ENCODE results near the gene ACOT2.

The ACOT2 gene

DNA sequence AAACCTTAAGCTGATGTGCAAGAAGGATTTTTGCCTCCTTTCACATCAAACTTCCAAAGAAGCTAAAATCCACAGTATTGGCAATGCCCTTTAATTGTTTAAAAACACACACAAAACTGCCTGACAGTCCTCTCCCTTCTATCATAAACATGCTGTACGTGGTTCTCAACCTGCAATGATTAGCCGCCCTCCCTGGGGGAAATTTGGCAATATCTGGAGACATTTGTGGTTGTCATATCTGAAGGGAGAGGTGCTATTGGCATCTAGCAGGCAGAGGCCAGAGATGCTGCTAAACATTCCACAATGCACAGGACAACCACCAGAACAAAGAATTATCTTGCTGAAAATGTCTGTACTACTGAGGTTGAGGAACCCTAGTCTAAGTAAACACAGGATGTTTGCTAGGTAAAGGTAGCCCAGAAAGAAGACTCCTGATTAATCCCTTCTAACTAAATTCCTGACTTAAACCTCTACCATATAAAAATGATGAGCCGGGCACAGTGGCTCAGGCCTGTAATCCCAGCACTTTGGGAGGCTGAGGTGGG lies 44.5 kb downstream of the ACOT2 start:
- no peak overlapping the region for H3K4me3 ChIP-seq (replicated peaks; ENCODE audit: insufficient read depth, low read length)
- no peak for DNase-seq (ENCODE audit: low read depth in 1 of 2, low spot score in 1 of 2)
- no peak for TF ChIP-seq GABPA (IDR thresholded peaks at IDR 0.05; ENCODE audit: low read depth)
- TF ChIP-seq, protein P1, sequence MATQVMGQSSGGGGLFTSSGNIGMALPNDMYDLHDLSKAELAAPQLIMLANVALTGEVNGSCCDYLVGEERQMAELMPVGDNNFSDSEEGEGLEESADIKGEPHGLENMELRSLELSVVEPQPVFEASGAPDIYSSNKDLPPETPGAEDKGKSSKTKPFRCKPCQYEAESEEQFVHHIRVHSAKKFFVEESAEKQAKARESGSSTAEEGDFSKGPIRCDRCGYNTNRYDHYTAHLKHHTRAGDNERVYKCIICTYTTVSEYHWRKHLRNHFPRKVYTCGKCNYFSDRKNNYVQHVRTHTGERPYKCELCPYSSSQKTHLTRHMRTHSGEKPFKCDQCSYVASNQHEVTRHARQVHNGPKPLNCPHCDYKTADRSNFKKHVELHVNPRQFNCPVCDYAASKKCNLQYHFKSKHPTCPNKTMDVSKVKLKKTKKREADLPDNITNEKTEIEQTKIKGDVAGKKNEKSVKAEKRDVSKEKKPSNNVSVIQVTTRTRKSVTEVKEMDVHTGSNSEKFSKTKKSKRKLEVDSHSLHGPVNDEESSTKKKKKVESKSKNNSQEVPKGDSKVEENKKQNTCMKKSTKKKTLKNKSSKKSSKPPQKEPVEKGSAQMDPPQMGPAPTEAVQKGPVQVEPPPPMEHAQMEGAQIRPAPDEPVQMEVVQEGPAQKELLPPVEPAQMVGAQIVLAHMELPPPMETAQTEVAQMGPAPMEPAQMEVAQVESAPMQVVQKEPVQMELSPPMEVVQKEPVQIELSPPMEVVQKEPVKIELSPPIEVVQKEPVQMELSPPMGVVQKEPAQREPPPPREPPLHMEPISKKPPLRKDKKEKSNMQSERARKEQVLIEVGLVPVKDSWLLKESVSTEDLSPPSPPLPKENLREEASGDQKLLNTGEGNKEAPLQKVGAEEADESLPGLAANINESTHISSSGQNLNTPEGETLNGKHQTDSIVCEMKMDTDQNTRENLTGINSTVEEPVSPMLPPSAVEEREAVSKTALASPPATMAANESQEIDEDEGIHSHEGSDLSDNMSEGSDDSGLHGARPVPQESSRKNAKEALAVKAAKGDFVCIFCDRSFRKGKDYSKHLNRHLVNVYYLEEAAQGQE (IDR thresholded peaks at IDR 0.05; ENCODE audit: insufficient replicate concordance, low read depth) = no peak
- TF ChIP-seq SPI1 (IDR thresholded peaks at IDR 0.05; ENCODE audit: borderline replicate concordance, low read depth) = no peak
- TF ChIP-seq POLR2AphosphoS5 (IDR thresholded peaks at IDR 0.05; ENCODE audit: low read depth) = no peak
- no peaks in the 10 kb centered on the region for H3K27me3 ChIP-seq (ENCODE audit: insufficient read depth, poor library complexity, severe bottlenecking)
- H3K27ac ChIP-seq (replicated peaks) = no peak overlapping the region

DNA sequence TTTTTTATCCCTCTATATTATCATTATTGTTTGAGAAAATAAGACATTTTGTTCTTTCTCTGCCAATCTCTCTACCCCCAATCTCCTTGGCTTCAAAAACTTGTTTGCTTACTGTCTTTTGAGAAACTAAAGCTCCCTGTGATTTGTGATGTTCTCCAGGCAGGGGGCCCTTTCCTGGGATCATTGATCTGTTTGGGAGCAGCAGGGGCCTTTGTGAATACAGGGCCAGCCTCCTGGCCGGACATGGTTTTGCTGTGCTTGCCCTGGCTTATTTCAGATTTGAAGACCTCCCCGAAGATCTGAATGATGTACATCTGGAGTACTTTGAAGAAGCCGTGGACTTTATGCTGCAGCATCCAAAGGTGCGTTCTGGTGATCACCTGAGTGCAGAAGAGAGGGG lies 47.8 kb downstream of the ACOT2 start:
- Histone ChIP-seq H3K4me3 (replicated peaks; ENCODE audit: insufficient read depth, low read length) (no peak overlapping the region), H3K27me3 (ENCODE audit: insufficient read depth, poor library complexity, severe bottlenecking) (no peaks in the 10 kb centered on the region), H3K27ac (replicated peaks) (no peak overlapping the region)
- TF ChIP-seq, protein P1 (IDR thresholded peaks at IDR 0.05; ENCODE audit: insufficient replicate concordance, low read depth) = no peak
- TF ChIP-seq, protein P2, sequence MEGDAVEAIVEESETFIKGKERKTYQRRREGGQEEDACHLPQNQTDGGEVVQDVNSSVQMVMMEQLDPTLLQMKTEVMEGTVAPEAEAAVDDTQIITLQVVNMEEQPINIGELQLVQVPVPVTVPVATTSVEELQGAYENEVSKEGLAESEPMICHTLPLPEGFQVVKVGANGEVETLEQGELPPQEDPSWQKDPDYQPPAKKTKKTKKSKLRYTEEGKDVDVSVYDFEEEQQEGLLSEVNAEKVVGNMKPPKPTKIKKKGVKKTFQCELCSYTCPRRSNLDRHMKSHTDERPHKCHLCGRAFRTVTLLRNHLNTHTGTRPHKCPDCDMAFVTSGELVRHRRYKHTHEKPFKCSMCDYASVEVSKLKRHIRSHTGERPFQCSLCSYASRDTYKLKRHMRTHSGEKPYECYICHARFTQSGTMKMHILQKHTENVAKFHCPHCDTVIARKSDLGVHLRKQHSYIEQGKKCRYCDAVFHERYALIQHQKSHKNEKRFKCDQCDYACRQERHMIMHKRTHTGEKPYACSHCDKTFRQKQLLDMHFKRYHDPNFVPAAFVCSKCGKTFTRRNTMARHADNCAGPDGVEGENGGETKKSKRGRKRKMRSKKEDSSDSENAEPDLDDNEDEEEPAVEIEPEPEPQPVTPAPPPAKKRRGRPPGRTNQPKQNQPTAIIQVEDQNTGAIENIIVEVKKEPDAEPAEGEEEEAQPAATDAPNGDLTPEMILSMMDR (IDR thresholded peaks at IDR 0.05; ENCODE audit: insufficient read depth, low read length) = no peak
- TF ChIP-seq GABPA (IDR thresholded peaks at IDR 0.05; ENCODE audit: low read depth) (no peak), SPI1 (IDR thresholded peaks at IDR 0.05; ENCODE audit: borderline replicate concordance, low read depth) (no peak), POLR2AphosphoS5 (IDR thresholded peaks at IDR 0.05; ENCODE audit: low read depth) (no peak)
- DNase-seq (ENCODE audit: low read depth in 1 of 2, low spot score in 1 of 2) = no peak

DNA sequence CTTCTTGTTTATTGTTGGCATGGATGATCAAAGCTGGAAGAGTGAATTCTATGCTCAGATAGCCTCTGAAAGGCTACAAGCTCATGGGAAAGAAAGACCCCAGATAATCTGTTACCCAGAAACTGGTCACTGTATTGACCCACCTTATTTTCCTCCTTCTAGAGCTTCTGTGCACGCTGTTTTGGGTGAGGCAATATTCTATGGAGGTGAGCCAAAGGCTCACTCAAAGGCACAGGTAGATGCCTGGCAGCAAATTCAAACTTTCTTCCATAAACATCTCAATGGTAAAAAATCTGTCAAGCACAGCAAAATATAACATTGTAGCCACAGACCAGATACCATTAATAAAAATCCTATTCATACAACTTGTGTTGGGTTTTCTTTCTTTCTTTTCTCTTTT lies 50.5 kb downstream of the ACOT2 start:
- Histone ChIP-seq H3K4me3 (replicated peaks; ENCODE audit: insufficient read depth, low read length) (no peak overlapping the region), H3K27ac (replicated peaks) (no peak overlapping the region), H3K27me3 (ENCODE audit: insufficient read depth, poor library complexity, severe bottlenecking) (no peaks in the 10 kb centered on the region)
- TF ChIP-seq, protein P2 (IDR thresholded peaks at IDR 0.05; ENCODE audit: insufficient read depth, low read length) = no peak
- no peak for TF ChIP-seq SPI1 (IDR thresholded peaks at IDR 0.05; ENCODE audit: borderline replicate concordance, low read depth)
- TF ChIP-seq POLR2AphosphoS5 (IDR thresholded peaks at IDR 0.05; ENCODE audit: low read depth) = no peak
- TF ChIP-seq, protein P1 (IDR thresholded peaks at IDR 0.05; ENCODE audit: insufficient replicate concordance, low read depth) = no peak
- no peak for DNase-seq (ENCODE audit: low read depth in 1 of 2, low spot score in 1 of 2)
